Measurements from ENCODE around the gene LVRN. TPM values are rescaled to one million over a fixed set of nuclear protein-coding genes. Genes with fewer than 3 reads are reported as not detected.
"Not testable (repeated sequence)": the region's sequence is repeated elsewhere in the genome, so short reads cannot be mapped to it uniquely, and the experiment has no call there.

The LVRN gene, protein sequence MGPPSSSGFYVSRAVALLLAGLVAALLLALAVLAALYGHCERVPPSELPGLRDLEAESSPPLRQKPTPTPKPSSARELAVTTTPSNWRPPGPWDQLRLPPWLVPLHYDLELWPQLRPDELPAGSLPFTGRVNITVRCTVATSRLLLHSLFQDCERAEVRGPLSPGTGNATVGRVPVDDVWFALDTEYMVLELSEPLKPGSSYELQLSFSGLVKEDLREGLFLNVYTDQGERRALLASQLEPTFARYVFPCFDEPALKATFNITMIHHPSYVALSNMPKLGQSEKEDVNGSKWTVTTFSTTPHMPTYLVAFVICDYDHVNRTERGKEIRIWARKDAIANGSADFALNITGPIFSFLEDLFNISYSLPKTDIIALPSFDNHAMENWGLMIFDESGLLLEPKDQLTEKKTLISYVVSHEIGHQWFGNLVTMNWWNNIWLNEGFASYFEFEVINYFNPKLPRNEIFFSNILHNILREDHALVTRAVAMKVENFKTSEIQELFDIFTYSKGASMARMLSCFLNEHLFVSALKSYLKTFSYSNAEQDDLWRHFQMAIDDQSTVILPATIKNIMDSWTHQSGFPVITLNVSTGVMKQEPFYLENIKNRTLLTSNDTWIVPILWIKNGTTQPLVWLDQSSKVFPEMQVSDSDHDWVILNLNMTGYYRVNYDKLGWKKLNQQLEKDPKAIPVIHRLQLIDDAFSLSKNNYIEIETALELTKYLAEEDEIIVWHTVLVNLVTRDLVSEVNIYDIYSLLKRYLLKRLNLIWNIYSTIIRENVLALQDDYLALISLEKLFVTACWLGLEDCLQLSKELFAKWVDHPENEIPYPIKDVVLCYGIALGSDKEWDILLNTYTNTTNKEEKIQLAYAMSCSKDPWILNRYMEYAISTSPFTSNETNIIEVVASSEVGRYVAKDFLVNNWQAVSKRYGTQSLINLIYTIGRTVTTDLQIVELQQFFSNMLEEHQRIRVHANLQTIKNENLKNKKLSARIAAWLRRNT
- 1 to 10 TPM; 1.1 to 1.7 (median 1.2) TPM for polyA plus RNA-seq (ENCODE audit: insufficient read depth in 1 of 5, insufficient read length in 5 of 5, low replicate concordance in 1 of 5)
- long read RNA-seq, donor 1: 0 reads
- long read RNA-seq, donor 2: 0 reads
- long read RNA-seq, donor 3: 0 reads
- long read RNA-seq, donor 4: 0 reads
- long read RNA-seq, donor 5, partial matches to known transcripts: 2,856 of 2,856 reads
- long read RNA-seq, donor 5, other reads (novel, unspliced or antisense): 0 of 2,856 reads
- long read RNA-seq, donor 6: 0 reads
- long read RNA-seq, donor 7, partial matches to known transcripts: 1,425 of 1,425 reads
- long read RNA-seq, donor 7, other reads (novel, unspliced or antisense): 0 of 1,425 reads
- long read RNA-seq, donor 8: 0 reads

DNA sequence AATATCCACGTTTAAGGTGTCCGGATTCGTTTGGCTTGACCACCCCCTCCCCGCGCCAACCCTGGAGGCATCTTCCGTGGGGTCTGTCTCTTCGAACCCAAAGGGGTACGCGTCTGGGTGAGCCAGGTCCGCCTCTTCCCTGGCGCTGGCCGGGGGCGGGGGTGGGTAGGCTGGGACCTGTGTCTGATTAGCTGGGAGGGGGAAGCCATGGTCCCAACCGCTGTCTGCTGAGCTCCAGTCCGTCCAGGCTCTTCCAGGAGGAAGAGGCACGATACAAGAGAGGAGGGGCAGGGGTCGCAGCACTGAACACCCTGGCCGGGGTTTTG is at the start of gene LVRN:
Gene LVRN, plus strand, starts transcription at position 237 of the 326 bp plus-strand sequence. CDS start 143 bp downstream, outside the sequence.
- no peak for DNase-seq

DNA sequence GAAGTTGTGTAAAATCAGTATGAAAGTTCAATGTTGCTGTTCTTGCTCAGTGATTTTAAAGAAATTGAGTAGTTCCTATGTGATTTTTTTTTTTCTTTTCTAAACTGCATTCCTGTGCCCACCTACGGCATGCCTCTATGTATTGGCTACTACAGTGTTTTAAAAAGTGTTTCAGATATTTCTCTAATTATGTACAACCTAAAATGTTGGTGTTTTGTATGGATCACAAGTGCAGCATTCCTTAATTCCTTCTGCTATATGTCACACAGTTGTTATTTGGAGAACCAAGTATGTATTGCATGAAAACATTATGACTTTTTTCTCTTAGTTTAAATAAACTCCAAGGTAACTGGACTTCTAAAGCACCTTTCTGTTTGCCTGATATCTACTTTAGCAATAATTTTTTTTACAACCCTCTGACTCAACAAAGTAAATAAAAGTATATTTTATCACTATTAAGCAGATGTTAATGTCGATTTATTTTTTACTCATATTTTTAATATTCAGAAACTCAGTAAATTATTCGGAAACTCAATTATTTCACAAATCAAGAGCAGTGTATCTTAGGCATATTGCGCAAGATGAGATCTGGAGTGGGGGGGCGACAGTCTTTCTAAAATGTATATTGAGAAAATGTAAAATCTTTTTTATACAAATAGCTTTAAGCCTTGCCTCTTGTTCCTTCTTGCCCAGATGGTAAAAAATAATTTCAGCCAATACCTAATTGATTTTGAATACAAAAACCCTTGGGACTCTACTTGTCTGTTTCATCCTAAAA is 48.5 kb upstream of the LVRN start:
- DNase-seq: not testable (repeated sequence)

GRCh38 chr5:115920171-115920725 is 42.0 kb upstream of the LVRN start:
- no peak for DNase-seq

DNA sequence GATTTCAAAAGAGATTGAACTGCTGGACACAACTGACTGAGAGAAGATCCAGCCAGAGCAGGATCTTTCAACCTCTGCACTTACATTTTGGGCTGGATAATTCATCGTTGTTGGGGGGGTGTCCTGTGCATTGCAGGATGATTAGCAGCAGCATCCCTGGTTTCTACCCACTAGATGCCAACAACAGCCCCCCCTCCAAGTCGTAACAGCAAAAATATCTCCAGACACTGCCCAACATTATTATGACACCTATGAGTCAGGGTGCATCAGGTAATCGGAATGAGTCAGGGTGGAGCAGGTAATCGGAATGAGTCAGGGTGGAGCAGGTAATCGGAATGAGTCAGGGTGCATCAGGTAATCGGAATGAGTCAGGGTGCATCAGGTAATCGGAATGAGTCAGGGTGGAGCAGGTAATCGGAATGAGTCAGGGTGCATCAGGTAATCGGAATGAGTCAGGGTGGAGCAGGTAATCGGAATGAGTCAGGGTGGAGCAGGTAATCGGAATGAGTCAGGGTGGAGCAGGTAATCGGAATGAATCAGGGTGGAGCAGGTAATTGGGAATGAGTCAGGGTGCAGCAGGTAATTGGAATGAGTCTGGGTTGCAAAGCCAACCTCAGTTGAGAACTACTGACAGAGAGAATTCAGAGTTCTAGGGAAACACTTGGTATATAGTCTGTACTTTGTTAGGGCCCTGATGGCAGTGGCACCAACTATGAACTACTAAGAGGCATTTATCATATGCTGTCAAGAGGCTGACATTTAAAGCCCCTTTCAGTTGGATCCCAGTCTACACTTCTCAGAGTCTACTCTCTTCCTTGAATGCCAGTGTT is 33.5 kb upstream of the LVRN start:
- not testable (repeated sequence) for DNase-seq

- DNase-seq: not testable (repeated sequence)
Measured at GRCh38 chr5:115930171-115930570, 32.1 kb upstream of the LVRN start.

- no peak for DNase-seq
Measured at GRCh38 chr5:115930630-115931337, 31.5 kb upstream of the LVRN start.

DNA sequence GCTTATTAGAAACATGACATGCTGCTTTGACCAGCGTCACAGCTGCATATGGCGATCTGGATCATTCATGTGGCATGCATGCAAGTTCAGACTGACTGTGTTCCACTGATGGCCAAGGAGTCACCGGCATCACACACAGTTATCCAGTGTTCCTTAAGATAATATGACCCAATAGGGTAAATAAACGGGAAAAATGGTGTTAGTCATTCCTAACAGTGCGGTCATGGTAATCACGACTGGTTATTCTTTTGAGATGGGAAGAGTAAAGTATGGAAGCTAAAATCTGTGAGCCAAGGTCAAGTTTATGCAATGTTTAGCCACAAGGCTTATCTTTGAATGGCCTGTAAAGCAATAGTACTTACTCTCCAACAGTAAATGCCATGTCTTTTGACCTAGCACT is 29.3 kb upstream of the LVRN start:
- DNase-seq: no peak

GRCh38 chr5:115934388-115934974 is 27.8 kb upstream of the LVRN start:
- no peak for DNase-seq

- DNase-seq: no peak
Measured at GRCh38 chr5:115936031-115936430, 26.2 kb upstream of the LVRN start.

DNA sequence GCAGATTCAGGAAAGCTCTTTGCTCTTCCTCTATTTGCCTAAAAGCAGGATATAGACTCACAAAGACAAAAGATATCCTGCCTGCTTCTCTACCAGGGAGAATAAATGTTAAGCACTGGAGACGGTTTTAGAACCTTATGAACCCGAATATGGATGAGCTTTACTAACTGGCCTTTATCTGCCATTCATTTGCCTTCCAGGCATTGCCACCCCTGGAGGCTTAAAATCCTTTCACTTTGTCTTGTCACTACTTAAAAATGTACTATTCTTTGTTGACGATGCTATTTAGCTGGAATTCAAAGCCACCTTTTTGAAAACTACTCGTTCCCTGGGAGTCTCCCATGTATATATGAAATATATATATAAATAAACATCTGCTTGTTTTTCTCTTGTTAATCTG is 23.2 kb upstream of the LVRN start:
- no peak for DNase-seq

GRCh38 chr5:115940080-115940810 is 22.0 kb upstream of the LVRN start:
- DNase-seq: no peak

DNA sequence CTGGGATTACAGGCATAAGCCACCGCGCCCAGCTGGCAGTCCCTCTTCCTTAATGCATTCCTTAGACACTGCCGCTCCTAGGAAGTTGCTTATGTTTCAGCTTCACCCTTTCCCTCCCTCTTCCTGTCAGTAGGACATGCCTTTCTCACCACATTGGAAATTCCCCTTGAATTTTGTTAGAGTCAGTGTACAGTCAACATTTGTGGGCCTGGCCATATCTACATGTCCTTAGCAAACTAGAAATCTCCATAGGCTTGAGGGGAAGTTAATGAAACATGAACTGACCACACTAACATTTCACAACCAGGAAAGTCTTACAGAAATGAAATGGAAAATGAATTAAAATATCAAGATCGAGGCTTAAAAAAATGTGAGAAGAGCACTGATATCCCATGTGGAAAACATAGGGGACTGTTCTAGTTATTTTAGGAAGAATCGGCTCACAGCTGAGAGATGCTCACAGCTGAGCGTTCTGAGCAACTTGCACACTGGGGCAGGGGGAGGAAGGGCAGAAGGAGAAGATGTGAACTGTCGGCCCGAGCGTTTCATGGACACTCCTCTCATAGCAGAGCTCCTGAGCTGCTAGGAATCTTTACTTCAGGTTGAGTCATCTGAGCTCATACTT is 21.1 kb upstream of the LVRN start:
- DNase-seq: no peak

- DNase-seq: no peak
Measured at GRCh38 chr5:115944501-115944900, 17.8 kb upstream of the LVRN start.

DNA sequence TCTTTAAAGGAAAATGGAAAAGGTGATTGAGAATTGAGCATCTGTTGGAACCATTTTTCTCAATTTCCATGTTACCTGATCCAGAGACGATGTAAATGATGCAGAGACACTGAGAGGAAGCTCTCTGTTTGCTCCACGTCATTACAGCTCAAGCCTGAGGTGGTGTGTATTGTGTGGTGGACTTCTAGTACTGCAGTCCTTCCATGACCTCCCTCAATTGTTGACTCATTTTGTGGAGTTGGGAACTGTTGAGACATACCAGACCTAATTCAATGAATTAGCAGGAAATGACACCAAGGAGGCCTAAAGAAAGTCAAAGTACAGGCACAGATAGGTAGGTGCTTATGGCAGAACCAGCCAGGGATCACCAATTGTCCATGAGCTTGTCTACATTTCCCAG is 15.6 kb upstream of the LVRN start:
- no peak for DNase-seq

- DNase-seq: no peak
Measured at GRCh38 chr5:115947260-115947659, 15.0 kb upstream of the LVRN start.

GRCh38 chr5:115948091-115948534 is 14.2 kb upstream of the LVRN start:
- DNase-seq: no peak

DNA sequence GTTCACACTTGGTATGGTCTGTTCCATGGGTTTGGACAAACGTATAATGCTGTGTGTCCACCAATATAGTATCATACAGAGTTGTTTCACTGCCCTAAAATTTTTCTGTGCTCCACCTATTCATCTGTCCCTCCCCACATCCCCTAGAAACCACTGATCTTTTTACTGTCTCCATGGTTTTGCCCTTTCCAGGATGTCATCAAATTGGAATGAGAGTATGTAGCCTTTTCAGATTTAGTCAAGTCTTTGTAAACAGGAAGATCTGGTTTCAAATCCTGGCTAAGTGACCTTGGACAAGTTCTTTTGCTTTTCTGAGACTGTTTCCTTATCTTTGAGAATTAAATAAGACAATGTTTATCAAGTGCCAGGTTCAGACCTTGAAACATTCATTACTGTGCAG is 13.2 kb upstream of the LVRN start:
- no peak for DNase-seq
